Measurements from ENCODE around the gene BAHD1. TPM values are rescaled to one million over a fixed set of nuclear protein-coding genes. Genes with fewer than 3 reads are reported as not detected.

BAHD1 gene
- total and polyA plus RNA-seq, 2 donors (not counting 3 experiments of a cell fraction or from before 2014, with no cell fraction given) = 6.3 to 19.1 TPM

DNA sequence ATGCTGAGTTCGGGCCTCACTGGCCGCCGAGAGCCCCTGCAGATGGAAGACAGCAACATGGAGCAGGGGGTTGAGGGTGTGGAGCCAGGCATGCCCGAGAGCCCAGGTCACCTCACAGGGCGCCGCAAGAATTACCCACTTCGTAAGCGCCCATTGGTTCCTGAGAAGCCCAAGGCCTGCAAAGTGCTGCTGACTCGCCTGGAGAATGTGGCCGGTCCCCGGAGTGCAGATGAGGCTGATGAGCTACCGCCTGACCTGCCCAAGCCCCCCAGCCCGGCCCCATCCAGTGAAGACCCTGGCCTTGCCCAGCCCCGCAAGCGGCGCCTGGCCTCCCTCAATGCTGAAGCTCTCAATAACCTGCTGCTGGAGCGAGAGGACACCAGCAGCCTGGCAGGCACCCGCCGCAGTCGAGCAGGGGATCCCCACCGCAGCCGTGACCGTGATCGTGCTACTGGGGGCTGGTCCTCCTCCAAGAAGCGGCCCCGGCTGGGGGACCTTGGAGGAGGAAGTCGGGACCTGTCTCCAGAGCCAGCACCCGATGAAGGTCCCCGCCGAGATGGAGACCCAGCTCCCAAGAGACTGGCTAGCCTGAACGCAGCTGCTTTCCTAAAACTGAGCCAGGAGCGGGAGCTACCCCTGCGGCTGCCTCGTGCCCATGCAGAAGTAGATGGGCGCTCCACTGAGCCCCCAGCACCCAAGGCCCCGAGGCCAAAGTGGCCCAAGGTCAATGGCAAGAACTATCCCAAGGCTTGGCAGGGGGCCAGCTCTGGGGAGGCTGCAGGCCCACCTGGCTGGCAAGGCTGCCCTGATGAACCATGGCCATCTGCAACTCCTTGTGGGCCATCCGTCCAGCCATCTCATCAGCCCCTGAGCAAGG, 18.0 kb downstream of the BAHD1 start:
- ChIA-PET CTCF (interaction anchor here (0.9 kb wide), 1 partner anchor 11 kb away, joined by 4 read pairs; no protein-coding TSS in a partner anchor), POLR2A (no interaction called here)
- no peak overlapping the region for H3K4me3 ChIP-seq (replicated peaks in 1 of 3; ENCODE audit: insufficient read depth in 1 of 3, low read depth in 1 of 3, low read length in 3 of 3)
- DNase-seq (ENCODE audit: low read depth, low spot score) (no peak), FAIRE-seq (no peak)
- no peak overlapping the region for H2AFZ ChIP-seq (ENCODE audit: low read depth, low read length)
- intact Hi-C loops (cut with micrococcal nuclease) (no loop called here), dilution Hi-C loops (cut with MboI; ENCODE audit: extremely low pct_ligation_motif_present, low sequenced_read_pairs) (no loop called here)
- no peak overlapping the region for H3K4me2 ChIP-seq (ENCODE audit: insufficient read depth, low read length)
- H3K36me3 ChIP-seq (ENCODE audit: control insufficient read depth in 2 of 2, extremely low read depth in 1 of 2, insufficient read depth in 2 of 2, low read length in 2 of 2) = peaks cover 0 to 18% of the 10 kb centered on the region in 2 experiments
- no peaks in the 10 kb centered on the region for H3K4me1 ChIP-seq (ENCODE audit: control insufficient read depth, extremely low read depth, insufficient read depth, low read length)
- H3K27ac ChIP-seq (ENCODE audit: insufficient read depth, low read depth, low read length) = no peak overlapping the region
- no peak overlapping the region for H3K9ac ChIP-seq (replicated peaks; ENCODE audit: extremely low read depth, insufficient read depth, low read length)
- H3K27me3 ChIP-seq (ENCODE audit: control insufficient read depth in 2 of 2, insufficient read depth in 2 of 2, low read length in 2 of 2) = no peaks in the 10 kb centered on the region
- TSS peak; percentile 65 for BruUV-seq (replicated peaks)
- H3K79me2 ChIP-seq (ENCODE audit: control insufficient read depth, insufficient read depth, low read length) = peaks cover 7% of the 10 kb centered on the region
- no peaks in the 10 kb centered on the region for H3K9me3 ChIP-seq (replicated peaks; ENCODE audit: control insufficient read depth, insufficient read depth, low read length)
- TF ChIP-seq EZH2 (IDR thresholded peaks at IDR 0.05; ENCODE audit: borderline replicate concordance, low read depth, low read length, severe bottlenecking) = no peak
- no peak for TF ChIP-seq FOS (IDR thresholded peaks at IDR 0.05; ENCODE audit: borderline replicate concordance, insufficient read depth, low read length)
- TF ChIP-seq MYC (IDR thresholded peaks at IDR 0.05; ENCODE audit: low read depth, low read length) = no peak
- TF ChIP-seq POLR2A (IDR thresholded peaks at IDR 0.05; ENCODE audit: low read depth, low read length) = no peak
- TF ChIP-seq, protein P1, sequence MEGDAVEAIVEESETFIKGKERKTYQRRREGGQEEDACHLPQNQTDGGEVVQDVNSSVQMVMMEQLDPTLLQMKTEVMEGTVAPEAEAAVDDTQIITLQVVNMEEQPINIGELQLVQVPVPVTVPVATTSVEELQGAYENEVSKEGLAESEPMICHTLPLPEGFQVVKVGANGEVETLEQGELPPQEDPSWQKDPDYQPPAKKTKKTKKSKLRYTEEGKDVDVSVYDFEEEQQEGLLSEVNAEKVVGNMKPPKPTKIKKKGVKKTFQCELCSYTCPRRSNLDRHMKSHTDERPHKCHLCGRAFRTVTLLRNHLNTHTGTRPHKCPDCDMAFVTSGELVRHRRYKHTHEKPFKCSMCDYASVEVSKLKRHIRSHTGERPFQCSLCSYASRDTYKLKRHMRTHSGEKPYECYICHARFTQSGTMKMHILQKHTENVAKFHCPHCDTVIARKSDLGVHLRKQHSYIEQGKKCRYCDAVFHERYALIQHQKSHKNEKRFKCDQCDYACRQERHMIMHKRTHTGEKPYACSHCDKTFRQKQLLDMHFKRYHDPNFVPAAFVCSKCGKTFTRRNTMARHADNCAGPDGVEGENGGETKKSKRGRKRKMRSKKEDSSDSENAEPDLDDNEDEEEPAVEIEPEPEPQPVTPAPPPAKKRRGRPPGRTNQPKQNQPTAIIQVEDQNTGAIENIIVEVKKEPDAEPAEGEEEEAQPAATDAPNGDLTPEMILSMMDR (IDR thresholded peaks at IDR 0.05; ENCODE audit: extremely low read depth in 1 of 2, insufficient read depth in 1 of 2, low read depth in 1 of 2, low read length in 2 of 2) = no peak
- TF ChIP-seq, protein P2, sequence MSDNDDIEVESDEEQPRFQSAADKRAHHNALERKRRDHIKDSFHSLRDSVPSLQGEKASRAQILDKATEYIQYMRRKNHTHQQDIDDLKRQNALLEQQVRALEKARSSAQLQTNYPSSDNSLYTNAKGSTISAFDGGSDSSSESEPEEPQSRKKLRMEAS (IDR thresholded peaks at IDR 0.05; ENCODE audit: insufficient read depth, insufficient read length) = no peak
- TF ChIP-seq JUN (IDR thresholded peaks at IDR 0.05; ENCODE audit: borderline replicate concordance, insufficient read depth, insufficient read length, low read depth) = no peak
- no peak for TF ChIP-seq POLR2AphosphoS5 (IDR thresholded peaks at IDR 0.05; ENCODE audit: insufficient read depth, low read depth, low read length)
- no peak for TF ChIP-seq GATA2 (IDR thresholded peaks at IDR 0.05; ENCODE audit: insufficient read depth, insufficient read length, low read depth, low read length)
- no peaks in the 10 kb centered on the region for H3K9me1 ChIP-seq (replicated peaks; ENCODE audit: control insufficient read depth, extremely low read depth, insufficient read depth, low read length)
- peaks cover 3% of the 10 kb centered on the region for H4K20me1 ChIP-seq (replicated peaks; ENCODE audit: control insufficient read depth, extremely low read depth, insufficient read depth, low read length)
